ENCODE results near the gene MED1. TPM values are rescaled to one million over a fixed set of nuclear protein-coding genes. Genes with fewer than 3 reads are reported as not detected.

MED1 gene
- total RNA-seq, 1 donor from 2014 or later = 23.1 TPM

DNA sequence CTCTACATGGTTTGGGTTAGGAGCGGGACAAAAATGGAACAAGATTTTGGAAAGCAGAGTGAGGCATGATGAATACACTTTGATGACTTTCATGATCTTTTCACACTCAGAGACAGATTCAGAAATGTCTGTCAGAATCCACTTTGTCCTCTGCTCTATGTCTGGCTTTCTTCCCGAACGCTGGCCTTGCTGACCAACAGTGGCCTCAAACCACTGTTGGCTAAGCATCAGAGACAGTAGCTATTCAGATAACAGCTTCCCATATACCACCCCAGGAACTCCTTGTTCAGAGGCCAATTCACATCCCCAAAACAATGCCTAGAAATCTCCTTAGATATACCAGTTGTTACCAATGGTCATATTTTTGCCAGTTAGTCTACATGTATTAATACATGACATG, 90.5 kb downstream of the MED1 start:
- Histone ChIP-seq H3K27ac (no peak overlapping the region), H3K27me3 (no peaks in the 10 kb centered on the region), H3K36me3 (no peaks in the 10 kb centered on the region), H3K4me3 (no peak overlapping the region), H3K9me3 (no peaks in the 10 kb centered on the region), H3K4me1 (peaks cover 23% of the 10 kb centered on the region)
- TF ChIP-seq CTCF (IDR thresholded peaks at IDR 0.05) (no peak), POLR2A (IDR thresholded peaks at IDR 0.05) (no peak), POLR2AphosphoS5 (IDR thresholded peaks at IDR 0.05; ENCODE audit: insufficient read depth in 1 of 2, low read depth in 1 of 2) (no peak)
- intact Hi-C loops (cut with DNase I) = no loop called here
- DNase-seq (ENCODE audit: extremely low spot score in 2 of 2) = no peak

GRCh38 chr17:39359994-39360393, 91.1 kb downstream of the MED1 start:
- no peaks in the 10 kb centered on the region for H3K27me3 ChIP-seq
- no peak for DNase-seq (ENCODE audit: extremely low spot score in 2 of 2)
- H3K36me3 ChIP-seq = no peaks in the 10 kb centered on the region
- H3K4me3 ChIP-seq = no peak overlapping the region
- no peak overlapping the region for H3K27ac ChIP-seq
- TF ChIP-seq CTCF (IDR thresholded peaks at IDR 0.05) (no peak), POLR2A (IDR thresholded peaks at IDR 0.05) (no peak), POLR2AphosphoS5 (IDR thresholded peaks at IDR 0.05; ENCODE audit: insufficient read depth in 1 of 2, low read depth in 1 of 2) (no peak)
- H3K9me3 ChIP-seq = no peaks in the 10 kb centered on the region
- intact Hi-C loops (cut with DNase I) = no loop called here
- H3K4me1 ChIP-seq = peaks cover 19% of the 10 kb centered on the region

GRCh38 chr17:39357986-39358385, 93.1 kb downstream of the MED1 start:
- Histone ChIP-seq H3K4me1 (peaks cover 12% of the 10 kb centered on the region), H3K4me3 (no peak overlapping the region), H3K27ac (no peak overlapping the region), H3K27me3 (no peaks in the 10 kb centered on the region), H3K9me3 (no peaks in the 10 kb centered on the region), H3K36me3 (no peaks in the 10 kb centered on the region)
- TF ChIP-seq CTCF (IDR thresholded peaks at IDR 0.05) (no peak), POLR2A (IDR thresholded peaks at IDR 0.05) (no peak), POLR2AphosphoS5 (IDR thresholded peaks at IDR 0.05; ENCODE audit: insufficient read depth in 1 of 2, low read depth in 1 of 2) (no peak)
- DNase-seq (ENCODE audit: extremely low spot score in 2 of 2) = no peak
- intact Hi-C loops (cut with DNase I) = no loop called here

DNA sequence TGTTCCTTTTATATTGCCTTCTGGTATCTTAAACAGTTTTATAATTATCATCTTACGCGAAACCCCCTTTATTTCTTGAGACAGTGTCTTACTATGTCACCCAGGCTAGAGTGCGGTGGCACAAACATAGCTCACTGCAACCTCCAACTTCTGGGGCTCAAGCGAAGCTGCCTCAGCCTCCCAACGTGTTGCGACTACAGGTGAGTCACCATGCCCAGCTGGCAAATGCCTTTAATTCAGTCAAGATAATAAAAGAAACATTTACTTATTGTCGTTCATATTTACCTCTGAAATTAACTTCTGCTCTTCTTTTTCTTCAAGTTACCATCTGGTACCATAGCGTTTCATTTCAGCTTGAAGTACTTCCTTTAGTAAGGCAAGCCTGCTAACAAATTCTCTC, 93.6 kb downstream of the MED1 start:
- H3K4me3 ChIP-seq = no peak overlapping the region
- H3K36me3 ChIP-seq = no peaks in the 10 kb centered on the region
- peaks cover 14% of the 10 kb centered on the region for H3K4me1 ChIP-seq
- intact Hi-C loops (cut with DNase I) = no loop called here
- no peak overlapping the region for H3K27ac ChIP-seq
- H3K9me3 ChIP-seq = no peaks in the 10 kb centered on the region
- TF ChIP-seq CTCF (IDR thresholded peaks at IDR 0.05) = no peak
- no peaks in the 10 kb centered on the region for H3K27me3 ChIP-seq
- no peak for DNase-seq (ENCODE audit: extremely low spot score in 2 of 2)

Other genes starting within 250 kb of the MED1 start
- 0.98 TPM for gene STAC2, start 225.3 kb downstream of the MED1 start, total RNA-seq
- gene FBXL20, start 49.6 kb downstream of the MED1 start, total RNA-seq = 15.7 TPM
- gene CDK12, start 10.2 kb upstream of the MED1 start, total RNA-seq = 36.8 TPM
- not detected for gene NEUROD2, start 156.7 kb upstream of the MED1 start, total RNA-seq
- gene PPP1R1B, start 175.7 kb upstream of the MED1 start, total RNA-seq = 9.3 TPM
- gene STARD3, start 185.9 kb upstream of the MED1 start, total RNA-seq = 148 TPM
- 0.49 TPM for gene TCAP, start 214.1 kb upstream of the MED1 start, total RNA-seq
- 5.6 TPM for gene PNMT, start 217.2 kb upstream of the MED1 start, total RNA-seq
- gene PGAP3, start 236.8 kb upstream of the MED1 start, total RNA-seq = 17.7 TPM
- gene ERBB2, start 248.8 kb upstream of the MED1 start, total RNA-seq = 52.1 TPM